Measurements from ENCODE around the gene CALD1. TPM values are rescaled to one million over a fixed set of nuclear protein-coding genes. Genes with fewer than 3 reads are reported as not detected.

Gene CALD1
- total and polyA plus RNA-seq, 4 donors, result 48.0 to 226 (median 95.2) TPM

GRCh38 chr7:134820295-134820694 is 40.9 kb downstream of the CALD1 start:
- Histone ChIP-seq H3K27me3 (ENCODE audit: control insufficient read depth in 4 of 4, insufficient read depth in 4 of 4, low read length in 3 of 4) (no peaks in the 10 kb centered on the region), H3K9me3 (ENCODE audit: control insufficient read depth in 4 of 4, low read length in 3 of 4) (no peaks in the 10 kb centered on the region), H3K27ac (ENCODE audit: low read depth in 1 of 2, low read length in 2 of 2) (no peak overlapping the region), H3K36me3 (ENCODE audit: control insufficient read depth in 4 of 4, insufficient read depth in 3 of 4, low read depth in 1 of 4, low read length in 3 of 4) (no peaks in the 10 kb centered on the region), H3K4me3 (ENCODE audit: low read depth in 1 of 3, low read length in 3 of 3) (no peak overlapping the region), H3K9ac (ENCODE audit: low read depth in 1 of 2, low read length in 2 of 2) (no peak overlapping the region), H3K4me1 (ENCODE audit: control insufficient read depth in 4 of 4, insufficient read depth in 4 of 4, low read length in 3 of 4) (no peaks in the 10 kb centered on the region)
- DNase-seq (ENCODE audit: low spot score), result no peak
- TF ChIP-seq RAD21 (IDR thresholded peaks at IDR 0.05), result no peak
- no peak for TF ChIP-seq HNF4G (IDR thresholded peaks at IDR 0.05)
- TF ChIP-seq NR2F2 (IDR thresholded peaks at IDR 0.05), result no peak
- no peak for TF ChIP-seq EGR1 (IDR thresholded peaks at IDR 0.05; ENCODE audit: low read depth in 2 of 2)
- no peak for TF ChIP-seq REST (IDR thresholded peaks at IDR 0.05)
- no peak for TF ChIP-seq FOXA1 (IDR thresholded peaks at IDR 0.05)
- no peak for TF ChIP-seq GABPA (IDR thresholded peaks at IDR 0.05 in 1 of 2, conservative IDR thresholded peaks at IDR 0.05 in 1 of 2)
- WGBS, result 86% methylated on average over 2 of the region's 2 CpGs

GRCh38 chr7:134820778-134821177 is 41.3 kb downstream of the CALD1 start:
- WGBS, result 84% methylated on average over 3 of the region's 3 CpGs
- Histone ChIP-seq H3K4me1 (ENCODE audit: control insufficient read depth in 4 of 4, insufficient read depth in 4 of 4, low read length in 3 of 4) (no peaks in the 10 kb centered on the region), H3K9ac (ENCODE audit: low read depth in 1 of 2, low read length in 2 of 2) (no peak overlapping the region), H3K4me3 (ENCODE audit: low read depth in 1 of 3, low read length in 3 of 3) (no peak overlapping the region), H3K27ac (ENCODE audit: low read depth in 1 of 2, low read length in 2 of 2) (no peak overlapping the region), H3K27me3 (ENCODE audit: control insufficient read depth in 4 of 4, insufficient read depth in 4 of 4, low read length in 3 of 4) (no peaks in the 10 kb centered on the region), H3K9me3 (ENCODE audit: control insufficient read depth in 4 of 4, low read length in 3 of 4) (no peaks in the 10 kb centered on the region), H3K36me3 (ENCODE audit: control insufficient read depth in 4 of 4, insufficient read depth in 3 of 4, low read depth in 1 of 4, low read length in 3 of 4) (no peaks in the 10 kb centered on the region)
- TF ChIP-seq SP1 (IDR thresholded peaks at IDR 0.05) (no peak), YY1 (IDR thresholded peaks at IDR 0.05) (no peak), ZBTB33 (IDR thresholded peaks at IDR 0.05) (no peak), HNF4G (IDR thresholded peaks at IDR 0.05) (no peak), FOXA2 (IDR thresholded peaks at IDR 0.05) (no peak), HNF4A (conservative IDR thresholded peaks at IDR 0.05) (no peak), TAF1 (conservative IDR thresholded peaks at IDR 0.05) (no peak), FOXA1 (IDR thresholded peaks at IDR 0.05) (no peak), REST (IDR thresholded peaks at IDR 0.05) (no peak), CTCF (IDR thresholded peaks at IDR 0.05; ENCODE audit: low read depth, low read length, missing input control) (no peak), MAX (IDR thresholded peaks at IDR 0.05) (no peak), EGR1 (IDR thresholded peaks at IDR 0.05; ENCODE audit: low read depth in 2 of 2) (no peak), NR2F2 (IDR thresholded peaks at IDR 0.05) (no peak), RAD21 (IDR thresholded peaks at IDR 0.05) (no peak), RXRA (IDR thresholded peaks at IDR 0.05) (no peak), GABPA (IDR thresholded peaks at IDR 0.05 in 1 of 2, conservative IDR thresholded peaks at IDR 0.05 in 1 of 2) (no peak), JUND (IDR thresholded peaks at IDR 0.05) (no peak), ATF3 (IDR thresholded peaks at IDR 0.05) (no peak)
- no peak for DNase-seq (ENCODE audit: low spot score)
